ENCODE results near the gene PAX5. TPM values are rescaled to one million over a fixed set of nuclear protein-coding genes. Genes with fewer than 3 reads are reported as not detected.

PAX5 gene
- total and polyA plus RNA-seq, 9 donors = 0.02 to 0.28 (median 0.05) TPM; not detected in 6

GRCh38 chr9:36980148-36980974 lies 53.7 kb downstream of the PAX5 start:
- Histone ChIP-seq H3K4me1 (ENCODE audit: insufficient read depth) (no peaks in the 10 kb centered on the region), H3K9me3 (no peaks in the 10 kb centered on the region), H3K4me3 (no peak overlapping the region), H3K27me3 (no peaks in the 10 kb centered on the region), H3K36me3 (no peaks in the 10 kb centered on the region), H3K27ac (no peak overlapping the region)
- WGBS, 3 donors = 34 to 40% (median 39%) methylated on average over 7 of the region's 7 CpGs
- DNase-seq = no peak
- TF ChIP-seq, protein P1, sequence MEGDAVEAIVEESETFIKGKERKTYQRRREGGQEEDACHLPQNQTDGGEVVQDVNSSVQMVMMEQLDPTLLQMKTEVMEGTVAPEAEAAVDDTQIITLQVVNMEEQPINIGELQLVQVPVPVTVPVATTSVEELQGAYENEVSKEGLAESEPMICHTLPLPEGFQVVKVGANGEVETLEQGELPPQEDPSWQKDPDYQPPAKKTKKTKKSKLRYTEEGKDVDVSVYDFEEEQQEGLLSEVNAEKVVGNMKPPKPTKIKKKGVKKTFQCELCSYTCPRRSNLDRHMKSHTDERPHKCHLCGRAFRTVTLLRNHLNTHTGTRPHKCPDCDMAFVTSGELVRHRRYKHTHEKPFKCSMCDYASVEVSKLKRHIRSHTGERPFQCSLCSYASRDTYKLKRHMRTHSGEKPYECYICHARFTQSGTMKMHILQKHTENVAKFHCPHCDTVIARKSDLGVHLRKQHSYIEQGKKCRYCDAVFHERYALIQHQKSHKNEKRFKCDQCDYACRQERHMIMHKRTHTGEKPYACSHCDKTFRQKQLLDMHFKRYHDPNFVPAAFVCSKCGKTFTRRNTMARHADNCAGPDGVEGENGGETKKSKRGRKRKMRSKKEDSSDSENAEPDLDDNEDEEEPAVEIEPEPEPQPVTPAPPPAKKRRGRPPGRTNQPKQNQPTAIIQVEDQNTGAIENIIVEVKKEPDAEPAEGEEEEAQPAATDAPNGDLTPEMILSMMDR (IDR thresholded peaks at IDR 0.05) = no peak
- TF ChIP-seq POLR2A (IDR thresholded peaks at IDR 0.05) (no peak), EP300 (IDR thresholded peaks at IDR 0.05) (no peak)
- intact Hi-C loops (cut with DNase I) = no loop called here

DNA sequence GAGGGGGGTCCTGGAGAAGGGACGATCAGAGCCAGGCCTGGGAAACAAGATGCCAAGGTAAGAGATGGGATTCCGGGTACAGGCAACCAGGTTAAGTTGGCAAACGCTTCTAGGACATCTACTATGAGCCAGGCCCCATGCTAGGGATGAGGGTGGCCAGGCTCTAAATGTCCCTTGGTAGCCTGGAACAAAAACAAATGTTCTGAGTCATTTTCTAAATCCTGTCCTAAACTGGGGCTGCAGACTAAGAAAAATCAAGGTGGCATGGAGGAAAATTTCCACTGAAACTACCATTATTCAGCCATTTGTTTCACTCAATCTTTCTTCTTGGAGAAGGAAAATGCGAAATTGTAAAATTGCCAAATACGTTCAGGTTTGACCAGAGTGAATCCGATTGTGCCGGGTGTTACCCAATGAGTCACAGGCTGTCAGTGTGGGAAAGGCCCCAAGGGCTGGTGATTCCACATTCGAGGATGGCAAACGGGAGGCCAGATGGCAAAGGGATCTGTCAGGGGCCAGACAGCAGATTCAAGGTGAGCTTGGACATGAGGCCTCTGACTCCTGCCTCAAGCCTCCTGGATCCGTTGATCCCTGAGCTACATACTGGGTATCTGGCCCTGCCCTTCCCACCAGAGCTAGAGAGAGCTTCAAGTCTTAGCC lies 57.6 kb downstream of the PAX5 start:
- Histone ChIP-seq H3K27me3 (no peaks in the 10 kb centered on the region), H3K4me3 (no peak overlapping the region), H3K27ac (no peak overlapping the region), H3K9me3 (no peaks in the 10 kb centered on the region), H3K4me1 (ENCODE audit: insufficient read depth) (no peaks in the 10 kb centered on the region), H3K36me3 (no peaks in the 10 kb centered on the region)
- 74 to 79% (median 75%) methylated on average over 10 of the region's 10 CpGs for WGBS, 3 donors
- no peak for DNase-seq
- no peak for TF ChIP-seq EP300 (IDR thresholded peaks at IDR 0.05)
- no peak for TF ChIP-seq POLR2A (IDR thresholded peaks at IDR 0.05)
- TF ChIP-seq, protein P1 (IDR thresholded peaks at IDR 0.05) = no peak
- intact Hi-C loops (cut with DNase I) = no loop called here

DNA sequence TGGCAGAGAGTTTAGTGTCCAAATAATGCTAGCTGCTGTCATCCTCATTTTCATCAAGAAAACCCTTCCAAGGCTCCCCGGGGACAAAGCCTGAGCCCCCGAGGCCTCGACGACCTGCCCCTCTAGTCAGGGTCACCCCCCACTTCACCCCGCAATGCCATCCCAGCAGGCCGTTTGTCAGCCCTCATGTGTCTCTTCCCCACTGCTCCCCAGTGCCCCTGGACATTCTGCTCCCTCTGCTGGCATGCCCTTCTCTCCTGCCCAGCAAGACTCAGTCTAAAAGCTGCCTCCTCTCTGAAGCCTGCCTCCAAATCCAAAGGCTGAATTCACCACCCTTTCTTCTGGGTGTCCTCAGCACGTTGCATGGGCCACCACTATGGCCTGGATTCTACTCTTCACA lies 59.3 kb downstream of the PAX5 start:
- no peaks in the 10 kb centered on the region for H3K27me3 ChIP-seq
- H3K4me1 ChIP-seq (ENCODE audit: insufficient read depth) = no peaks in the 10 kb centered on the region
- no peak for DNase-seq
- no peak overlapping the region for H3K4me3 ChIP-seq
- intact Hi-C loops (cut with DNase I) = no loop called here
- 49 to 54% (median 50%) methylated on average over 7 of the region's 7 CpGs for WGBS, 3 donors
- TF ChIP-seq EP300 (IDR thresholded peaks at IDR 0.05) = no peak
- TF ChIP-seq, protein P1 (IDR thresholded peaks at IDR 0.05) = no peak
- no peaks in the 10 kb centered on the region for H3K9me3 ChIP-seq
- H3K27ac ChIP-seq = no peak overlapping the region
- no peaks in the 10 kb centered on the region for H3K36me3 ChIP-seq

GRCh38 chr9:36971935-36972488 lies 62.1 kb downstream of the PAX5 start:
- Histone ChIP-seq H3K4me1 (ENCODE audit: insufficient read depth) (no peaks in the 10 kb centered on the region), H3K36me3 (no peaks in the 10 kb centered on the region), H3K27me3 (no peaks in the 10 kb centered on the region), H3K4me3 (no peak overlapping the region), H3K27ac (no peak overlapping the region), H3K9me3 (no peaks in the 10 kb centered on the region)
- intact Hi-C loops (cut with DNase I) = no loop called here
- WGBS, 3 donors = 60 to 71% (median 60%) methylated on average over 4 of the region's 4 CpGs
- no peak for DNase-seq
- TF ChIP-seq EP300 (IDR thresholded peaks at IDR 0.05) = no peak
- TF ChIP-seq, protein P1 (IDR thresholded peaks at IDR 0.05) = no peak
- TF ChIP-seq POLR2A (IDR thresholded peaks at IDR 0.05) = no peak

All from ovary (tissue), 9 donors.